ENCODE data around the gene ITIH6.
"Not testable (repeated sequence)": the region's sequence is repeated elsewhere in the genome, so short reads cannot be mapped to it uniquely, and the experiment has no call there.

- not testable (repeated sequence) for TF ChIP-seq CTCF, POLR2A (IDR thresholded peaks at IDR 0.05)
Measured at GRCh38 chrX:54774391-54775094, 23.5 kb downstream of the ITIH6 start.

All from transverse colon (tissue), 3 donors.